GM12891 (cell line): ENCODE measurements around the gene ELP5.

Source experiments
- PAX5 ChIP-seq: IDR thresholded peaks from 2 replicates; pipeline ENCODE4 v1.6.1; 2011; ENCODE audit warnings: low read length, moderate library complexity, mild to moderate bottlenecking; ENCODE audit not compliant: insufficient read depth, severe bottlenecking
- POLR2A ChIP-seq: IDR thresholded peaks from 2 replicates; pipeline ENCODE4 v1.6.1; 2011; ENCODE audit warnings: low read depth, low read length, control low read depth
- POLR2AphosphoS5 ChIP-seq: IDR thresholded peaks from 2 replicates; pipeline ENCODE4 v1.6.1; 2011; ENCODE audit warnings: low read depth, low read length, control low read depth
- POU2F2 ChIP-seq: IDR thresholded peaks from 2 replicates; pipeline ENCODE4 v1.6.1; 2011; ENCODE audit warnings: low read depth, mild to moderate bottlenecking, control low read depth, low read length, moderate library complexity
- SPI1 ChIP-seq: IDR thresholded peaks from 2 replicates; pipeline ENCODE4 v1.6.1; 2011; ENCODE audit warnings: low read depth, low read length, control low read depth
- TAF1 ChIP-seq: IDR thresholded peaks from 2 replicates; pipeline ENCODE4 v1.6.1; 2011; ENCODE audit warnings: low read depth, low read length, control low read depth

GRCh38 chr17:7281074-7281952, 29.3 kb downstream of the ELP5 start, which contains the start of gene SLC2A4:
- TF ChIP-seq POLR2AphosphoS5 (no peak), SPI1 (no peak), POLR2A (no peak), TAF1 (no peak), POU2F2 (no peak), PAX5 (no peak)
